Erythroblast (primary cell): ENCODE results near the gene MRGPRD.
A peak's percentile ranks its signal among the peaks of the same experiment; 100 is the strongest.

Experiments used
- DNase-seq, 2 experiments: peaks; one replicate each; lab custom pipeline; 2025; lab: John Stamatoyannopoulos, UW
- GATA1 ChIP-seq: IDR thresholded peaks from 2 replicates; pipeline ENCODE4 v1.6.1; 2011; ENCODE audit warnings: low read depth, mild to moderate bottlenecking, control low read depth, low read length, moderate library complexity
- POLR2A ChIP-seq: IDR thresholded peaks from 2 replicates; pipeline ENCODE4 v1.6.1; 2011; ENCODE audit warnings: mild to moderate bottlenecking, low read length

The MRGPRD gene

GRCh38 chr11:68959465-68960293 is 21.1 kb downstream of the MRGPRD start:
- TF ChIP-seq GATA1 (no peak), POLR2A (no peak)
- DNase-seq: no peak

DNA sequence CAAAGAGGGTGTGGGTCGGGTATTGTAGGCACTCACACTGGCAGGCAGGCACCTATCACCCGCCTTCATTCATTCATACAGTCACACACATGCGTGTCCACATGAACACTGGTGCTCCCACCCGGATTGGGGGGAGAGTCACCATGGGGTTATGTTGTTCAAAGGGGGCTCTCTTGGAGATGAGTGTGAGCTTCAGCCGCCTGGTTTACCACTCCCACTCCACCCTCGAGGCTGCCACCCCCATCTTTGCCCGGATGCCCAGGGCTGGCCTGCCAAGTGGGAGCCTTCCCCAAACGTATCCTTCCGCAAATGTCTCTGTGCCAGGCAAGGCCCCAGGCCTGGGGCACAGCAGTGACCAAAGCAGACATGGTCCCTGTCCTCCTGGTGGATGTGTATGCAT is 22.6 kb downstream of the MRGPRD start:
- TF ChIP-seq POLR2A: no peak
- TF ChIP-seq GATA1: no peak
- DNase-seq: no peak

- no peak for DNase-seq
- TF ChIP-seq POLR2A (no peak), GATA1 (no peak)
These were observed 24.1 kb downstream of the MRGPRD start for GRCh38 chr11:68956547-68957254.

GRCh38 chr11:68956142-68956541 is 24.6 kb downstream of the MRGPRD start:
- TF ChIP-seq GATA1 (no peak), POLR2A (no peak)
- DNase-seq: peak; percentile 31 to 32

GRCh38 chr11:68955607-68955958 is 25.2 kb downstream of the MRGPRD start:
- DNase-seq: no peak
- TF ChIP-seq GATA1 (no peak), POLR2A (no peak)

- TF ChIP-seq GATA1: no peak
- TF ChIP-seq POLR2A: no peak
- peak; percentile 76 to 78 for DNase-seq
These were observed 25.8 kb downstream of the MRGPRD start for GRCh38 chr11:68954836-68955606.

- TF ChIP-seq GATA1: no peak
- TF ChIP-seq POLR2A: no peak
These were observed 30.0 kb downstream of the MRGPRD start for GRCh38 chr11:68950762-68951161.

DNA sequence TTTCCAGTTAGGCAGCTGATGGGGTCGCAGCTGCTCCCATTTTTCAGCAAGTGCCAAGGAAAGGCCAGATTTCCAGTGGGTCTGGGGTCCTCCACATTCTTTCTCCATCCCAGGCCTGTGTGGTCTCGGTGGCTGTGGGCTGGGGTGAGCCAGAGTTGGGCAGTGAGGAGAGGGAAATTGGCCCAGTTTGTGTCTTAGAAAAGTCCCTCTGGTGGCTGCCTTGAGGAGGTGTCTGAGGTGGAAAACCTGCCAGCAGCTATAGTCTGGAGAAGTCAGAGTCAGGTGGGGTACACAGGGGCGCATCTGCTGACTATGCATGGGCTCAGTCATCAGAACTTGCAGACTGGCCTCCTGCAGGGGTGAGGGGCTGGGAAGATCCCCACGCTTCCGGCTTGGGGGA is 30.5 kb downstream of the MRGPRD start:
- peak; percentile 21 to 27 for DNase-seq
- TF ChIP-seq GATA1: no peak
- no peak for TF ChIP-seq POLR2A

More at GRCh38 chr11:68950762-68951161, 30.0 kb downstream of the MRGPRD start:
- DNase-seq: no peak

DNA sequence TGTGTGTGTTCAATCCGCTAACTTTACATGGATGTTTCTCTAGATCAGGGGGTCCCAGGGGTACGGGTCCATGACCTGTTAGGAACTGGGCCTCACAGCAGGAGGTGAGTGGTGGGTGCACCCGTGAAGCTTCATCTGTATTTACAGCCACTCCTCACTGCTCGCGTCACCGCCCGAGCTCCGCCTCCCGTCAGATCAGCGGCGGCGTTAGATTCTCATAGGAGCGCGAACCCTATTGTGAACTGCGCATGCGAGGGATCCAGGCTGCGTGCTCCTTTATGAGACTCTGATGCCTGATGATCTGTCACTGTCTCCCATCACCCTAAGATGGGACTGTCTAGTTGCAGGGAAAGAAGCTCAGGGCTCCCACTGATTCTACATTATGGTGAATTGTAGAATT is 31.9 kb downstream of the MRGPRD start:
- TF ChIP-seq POLR2A (no peak), GATA1 (no peak)
- no peak for DNase-seq

GRCh38 chr11:68948496-68948895 is 32.3 kb downstream of the MRGPRD start:
- no peak for DNase-seq
- TF ChIP-seq GATA1 (no peak), POLR2A (no peak)

- TF ChIP-seq GATA1: no peak
- no peak for TF ChIP-seq POLR2A
- DNase-seq: no peak
These were observed 33.6 kb downstream of the MRGPRD start for GRCh38 chr11:68947151-68947550.

DNA sequence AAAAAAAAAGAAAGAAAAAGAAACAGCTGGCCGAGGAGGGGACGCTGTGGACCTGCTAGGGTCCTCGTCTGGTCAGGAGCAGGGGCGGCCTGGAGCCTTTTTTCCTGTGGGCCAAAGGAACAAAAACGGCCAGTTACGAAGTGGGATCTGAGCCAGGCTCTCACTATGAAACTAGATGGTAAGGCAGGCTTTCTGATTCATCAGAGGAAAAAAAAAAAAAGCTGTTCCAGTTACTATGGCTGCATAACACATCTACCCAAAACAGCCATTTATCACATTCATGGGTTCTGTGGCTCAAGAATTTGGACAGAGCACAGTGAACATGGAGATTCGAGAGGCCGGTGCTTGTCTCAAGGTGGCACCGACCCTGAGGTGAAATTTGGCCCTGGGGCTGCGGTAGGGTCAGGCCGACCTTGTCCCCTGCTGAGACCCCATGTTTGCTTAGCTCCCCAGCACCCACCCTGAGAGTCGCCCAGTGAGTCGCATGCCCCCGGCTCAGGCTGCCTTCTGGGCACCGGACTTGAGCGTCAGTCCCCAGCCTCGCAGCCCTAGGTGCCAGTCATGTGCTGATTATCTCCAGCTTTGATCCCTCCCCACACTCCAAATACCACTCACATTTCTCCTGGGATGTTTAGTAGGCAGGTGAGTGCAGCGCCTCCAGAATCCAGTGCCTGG is 34.2 kb downstream of the MRGPRD start:
- TF ChIP-seq GATA1 (no peak), POLR2A (no peak)
- peak in 1 of 2 experiments; percentile 13 for DNase-seq

- no peak for DNase-seq
- no peak for TF ChIP-seq POLR2A
- TF ChIP-seq GATA1: no peak
These were observed 38.0 kb downstream of the MRGPRD start for GRCh38 chr11:68942751-68943271.
